ENCODE measurements around the gene CFAP74. TPM values are rescaled to one million over a fixed set of nuclear protein-coding genes. Genes with fewer than 3 reads are reported as not detected.

The CFAP74 gene
- total RNA-seq, 4 donors from 2014 or later = not detected

DNA sequence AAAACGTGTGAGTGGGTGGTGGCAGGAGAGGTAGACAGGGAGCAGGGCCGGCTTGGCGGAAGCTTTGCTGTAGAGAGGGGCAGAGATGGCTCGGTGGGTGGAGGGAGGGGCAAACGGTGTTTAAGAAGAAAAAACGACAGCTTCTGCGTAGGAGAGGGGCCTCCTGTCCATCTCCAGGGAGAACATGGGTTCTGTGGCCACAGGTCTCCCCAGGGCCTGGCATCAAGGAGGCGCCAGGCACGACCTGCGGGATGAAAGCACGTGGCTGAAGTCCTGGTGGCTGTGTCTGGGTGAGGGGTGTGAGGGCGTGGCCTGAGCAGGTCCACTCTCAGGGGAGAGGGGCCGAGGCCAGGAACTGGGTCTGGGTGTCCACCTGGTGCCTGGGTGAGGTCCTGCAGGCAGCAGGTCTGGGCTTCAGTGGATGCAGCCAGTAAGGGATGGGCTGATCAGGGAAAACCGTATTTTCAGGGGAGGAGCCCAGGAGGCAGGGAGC, 45.7 kb upstream of the CFAP74 start:
- peak overlapping the region; percentile 82 to 91 (median 86) for H3K27ac ChIP-seq
- TF ChIP-seq POLR2AphosphoS5 (IDR thresholded peaks at IDR 0.05) = no peak
- TF ChIP-seq CTCF (IDR thresholded peaks at IDR 0.05) = peak; percentile 45 to 81 (median 49)
- H3K36me3 ChIP-seq = no peaks in the 10 kb centered on the region
- in situ Hi-C loops (cut with MboI; ENCODE audit: low pct_ligation_motif_present in 1 of 4, low pct_unique_long_range_greater_than_20kb in 1 of 4, low sequenced_read_pairs in 3 of 4) (loop anchor here in 3 of 4 donors (10.0 kb wide), 2 partner anchors 84 to 94 kb away; no protein-coding TSS in a partner anchor), intact Hi-C loops (cut with DNase I; ENCODE audit: low total_unique reads) (no loop called here)
- no peaks in the 10 kb centered on the region for H3K9me3 ChIP-seq
- 46 to 66% methylated on average over 8 to 14 of the region's 14 CpGs for WGBS, 2 donors (ENCODE audit: low coverage in 1 of 2)
- H3K4me1 ChIP-seq = peaks cover 21 to 72% (median 55%) of the 10 kb centered on the region in 4 donors
- peaks cover 44% of the 10 kb centered on the region for H3K27me3 ChIP-seq
- peak; percentile 56 for DNase-seq
- H3K4me3 ChIP-seq = peak overlapping the region in 3 of 4 donors; percentile 69 to 78 (median 75)

DNA sequence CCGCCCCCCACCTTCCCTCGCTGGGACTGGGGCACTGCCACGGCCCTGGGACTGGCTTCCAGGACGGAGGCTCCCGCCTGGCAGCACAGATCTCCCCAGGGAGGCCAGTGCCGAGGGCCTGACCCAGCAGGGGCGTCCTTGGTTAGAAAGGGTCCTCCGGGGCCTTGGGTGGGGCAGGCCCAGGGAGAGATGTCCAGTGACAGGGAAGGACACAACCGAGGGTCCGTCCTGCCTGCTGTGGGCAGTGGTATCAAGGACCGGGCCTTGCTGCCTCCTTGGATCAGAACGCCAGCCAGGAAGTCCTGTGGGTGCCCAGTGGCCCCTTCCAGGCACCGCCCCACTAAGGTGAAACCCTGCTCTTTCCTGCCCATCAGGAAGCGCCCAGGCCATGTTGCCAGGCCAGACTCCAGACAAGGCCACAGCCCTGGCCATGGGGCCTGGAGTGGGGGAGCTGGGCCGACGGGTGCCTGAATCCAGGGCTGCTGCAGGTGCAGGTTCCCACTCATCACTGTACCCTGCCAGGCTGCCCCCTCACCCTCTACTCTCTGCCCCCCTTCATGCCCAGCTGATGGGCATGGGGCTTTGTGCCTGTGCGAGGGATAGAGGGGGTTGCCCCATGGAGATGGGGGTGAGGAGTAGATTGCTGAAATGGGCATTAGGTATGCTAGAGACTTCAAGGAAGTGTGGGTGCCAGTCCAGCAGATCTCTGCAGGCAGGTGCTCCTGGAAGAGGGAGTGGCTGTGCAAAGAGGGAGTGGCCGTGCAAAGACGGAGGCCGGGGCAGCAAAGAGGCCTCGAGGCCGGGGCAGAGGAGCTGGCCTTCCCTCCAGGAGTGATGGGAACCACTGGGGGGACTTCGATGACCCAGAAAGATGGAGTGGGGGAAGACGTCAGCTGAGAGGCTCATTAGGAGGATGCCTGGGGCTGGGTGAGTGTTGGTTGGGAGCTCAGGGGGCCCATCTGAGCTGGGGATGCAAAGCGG, 44.5 kb upstream of the CFAP74 start:
- H3K27ac ChIP-seq = peak overlapping the region; percentile 66 to 86 (median 70)
- TF ChIP-seq POLR2A (IDR thresholded peaks at IDR 0.05) (peak; percentile 15), CTCF (IDR thresholded peaks at IDR 0.05) (no peak), POLR2AphosphoS5 (IDR thresholded peaks at IDR 0.05) (peak in 1 of 3 donors; percentile 11)
- H3K36me3 ChIP-seq = no peaks in the 10 kb centered on the region
- peak; percentile 76 for DNase-seq
- in situ Hi-C loops (cut with MboI; ENCODE audit: low pct_ligation_motif_present in 1 of 4, low pct_unique_long_range_greater_than_20kb in 1 of 4, low sequenced_read_pairs in 3 of 4) = loop anchor here in 3 of 4 donors (10.0 kb wide), 2 partner anchors 83 to 93 kb away; no protein-coding TSS in a partner anchor
- no peaks in the 10 kb centered on the region for H3K9me3 ChIP-seq
- no peak overlapping the region for H3K4me3 ChIP-seq
- peaks cover 44% of the 10 kb centered on the region for H3K27me3 ChIP-seq
- intact Hi-C loops (cut with DNase I; ENCODE audit: low total_unique reads) = no loop called here
- 75 to 77% methylated on average over 1 to 20 of the region's 25 CpGs for WGBS, 2 donors (ENCODE audit: low coverage in 1 of 2)
- peaks cover 21 to 72% (median 62%) of the 10 kb centered on the region in 4 donors for H3K4me1 ChIP-seq

DNA sequence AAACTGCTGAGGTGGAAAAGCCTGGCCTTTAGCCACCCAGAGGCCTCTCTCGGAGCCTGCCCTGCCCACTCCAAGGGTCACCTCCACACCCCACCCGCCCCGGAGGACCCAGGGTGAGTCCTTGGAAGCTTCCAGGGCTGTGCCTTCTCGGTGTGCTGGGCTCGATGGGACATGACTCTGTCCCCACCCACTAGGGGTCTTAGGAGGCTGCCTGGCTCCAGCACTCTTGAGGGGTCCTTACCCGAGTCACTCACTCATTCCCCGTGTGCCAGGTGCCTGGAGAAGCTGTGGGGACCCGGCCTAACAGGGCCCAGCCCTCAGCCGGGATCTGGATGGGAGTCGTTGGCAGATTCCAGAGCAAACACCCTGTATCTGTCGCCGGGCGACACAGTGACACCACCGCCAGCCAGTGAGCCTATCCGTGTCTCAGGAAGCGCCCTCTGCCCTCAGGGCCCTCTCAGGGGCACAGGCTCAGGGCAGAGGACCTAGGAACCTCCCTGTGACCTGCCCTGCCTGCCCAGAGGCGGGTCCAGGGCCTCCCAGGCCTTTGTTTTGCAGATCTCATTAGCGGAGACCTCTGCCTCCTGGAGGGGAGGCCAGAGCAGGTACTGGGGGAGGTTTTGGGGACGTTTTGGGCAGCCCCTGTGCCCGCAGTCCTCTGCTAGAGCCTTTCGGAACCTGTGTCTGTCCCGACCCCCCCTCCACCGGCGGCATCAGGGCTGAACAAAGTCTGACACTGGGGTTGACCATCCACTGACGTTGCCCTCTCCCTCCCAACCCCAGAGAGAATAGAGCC, 43.6 kb upstream of the CFAP74 start:
- Histone ChIP-seq H3K27ac (peak overlapping the region; percentile 66 to 86 (median 70)), H3K4me3 (no peak overlapping the region), H3K9me3 (no peaks in the 10 kb centered on the region), H3K4me1 (peaks cover 21 to 67% (median 60%) of the 10 kb centered on the region in 4 donors), H3K36me3 (no peaks in the 10 kb centered on the region), H3K27me3 (peaks cover 44% of the 10 kb centered on the region)
- DNase-seq = peak; percentile 78
- WGBS, 2 donors (ENCODE audit: low coverage in 1 of 2) = 20 to 63% methylated on average over 1 to 25 of the region's 25 CpGs
- intact Hi-C loops (cut with DNase I; ENCODE audit: low total_unique reads) = no loop called here
- in situ Hi-C loops (cut with MboI; ENCODE audit: low pct_ligation_motif_present in 1 of 4, low pct_unique_long_range_greater_than_20kb in 1 of 4, low sequenced_read_pairs in 3 of 4) = loop anchor here in 3 of 4 donors (10.0 kb wide), 2 partner anchors 82 to 92 kb away; no protein-coding TSS in a partner anchor
- TF ChIP-seq CTCF (IDR thresholded peaks at IDR 0.05) = no peak
- TF ChIP-seq EP300 (IDR thresholded peaks at IDR 0.05; ENCODE audit: low read depth) = no peak
- peak in 1 of 3 donors; percentile 4 for TF ChIP-seq POLR2AphosphoS5 (IDR thresholded peaks at IDR 0.05)
- peak; percentile 41 for TF ChIP-seq POLR2A (IDR thresholded peaks at IDR 0.05)

Data from transverse colon (tissue), 4 donors.